ENCODE data around the gene FAT1.

Gene FAT1

GRCh38 chr4:186650401-186651180 is 73.1 kb downstream of the FAT1 start:
- no peak for DNase-seq

GRCh38 chr4:186647821-186648220 is 75.8 kb downstream of the FAT1 start:
- no peak for DNase-seq

- DNase-seq, result no peak
These were observed 78.9 kb downstream of the FAT1 start for GRCh38 chr4:186644737-186645261.

GRCh38 chr4:186644311-186644638 is 79.4 kb downstream of the FAT1 start:
- no peak for DNase-seq

GRCh38 chr4:186643501-186644310 is 80.0 kb downstream of the FAT1 start:
- DNase-seq, result no peak

GRCh38 chr4:186642998-186643397 is 80.7 kb downstream of the FAT1 start:
- DNase-seq, result no peak

- DNase-seq, result no peak
These were observed 81.1 kb downstream of the FAT1 start for GRCh38 chr4:186642530-186642929.

GRCh38 chr4:186634591-186635128 is 89.0 kb downstream of the FAT1 start:
- DNase-seq, result no peak

- no peak for DNase-seq
These were observed 89.8 kb downstream of the FAT1 start for GRCh38 chr4:186633844-186634243.

- no peak for DNase-seq
These were observed 93.5 kb downstream of the FAT1 start for GRCh38 chr4:186630128-186630527.

- DNase-seq, result no peak
These were observed 95.5 kb downstream of the FAT1 start for GRCh38 chr4:186628058-186628711.

GRCh38 chr4:186627226-186627865 is 96.3 kb downstream of the FAT1 start:
- no peak for DNase-seq

GRCh38 chr4:186624951-186625350 is 98.7 kb downstream of the FAT1 start:
- no peak for DNase-seq

- no peak for DNase-seq
These were observed 100.1 kb downstream of the FAT1 start for GRCh38 chr4:186623546-186623945.

GRCh38 chr4:186622788-186623464 is 100.7 kb downstream of the FAT1 start:
- DNase-seq, result no peak

- no peak for DNase-seq
These were observed 101.6 kb downstream of the FAT1 start for GRCh38 chr4:186621959-186622553.

- DNase-seq, result no peak
These were observed 104.6 kb downstream of the FAT1 start for GRCh38 chr4:186619088-186619487.

GRCh38 chr4:186617921-186618320 is 105.7 kb downstream of the FAT1 start:
- no peak for DNase-seq

- no peak for DNase-seq
These were observed 116.2 kb downstream of the FAT1 start for GRCh38 chr4:186607490-186607889.

- DNase-seq, result no peak
These were observed 117.1 kb downstream of the FAT1 start for GRCh38 chr4:186606591-186606992.

GRCh38 chr4:186605261-186605865 is 118.3 kb downstream of the FAT1 start:
- DNase-seq, result no peak

Measured in activated effector memory CD4-positive, alpha-beta T cell treated with Interleukin-2 at 50 U/mL for 16 hours (primary cell).